Measurements from ENCODE around the gene MOCS2. TPM values are rescaled to one million over a fixed set of nuclear protein-coding genes. Genes with fewer than 3 reads are reported as not detected.

Gene MOCS2
- total and polyA plus RNA-seq, 9 of the 15 experiments (the other 6 are each of a cell fraction or from before 2014, with no cell fraction given): 33.0 to 74.5 (median 48.4) TPM

DNA sequence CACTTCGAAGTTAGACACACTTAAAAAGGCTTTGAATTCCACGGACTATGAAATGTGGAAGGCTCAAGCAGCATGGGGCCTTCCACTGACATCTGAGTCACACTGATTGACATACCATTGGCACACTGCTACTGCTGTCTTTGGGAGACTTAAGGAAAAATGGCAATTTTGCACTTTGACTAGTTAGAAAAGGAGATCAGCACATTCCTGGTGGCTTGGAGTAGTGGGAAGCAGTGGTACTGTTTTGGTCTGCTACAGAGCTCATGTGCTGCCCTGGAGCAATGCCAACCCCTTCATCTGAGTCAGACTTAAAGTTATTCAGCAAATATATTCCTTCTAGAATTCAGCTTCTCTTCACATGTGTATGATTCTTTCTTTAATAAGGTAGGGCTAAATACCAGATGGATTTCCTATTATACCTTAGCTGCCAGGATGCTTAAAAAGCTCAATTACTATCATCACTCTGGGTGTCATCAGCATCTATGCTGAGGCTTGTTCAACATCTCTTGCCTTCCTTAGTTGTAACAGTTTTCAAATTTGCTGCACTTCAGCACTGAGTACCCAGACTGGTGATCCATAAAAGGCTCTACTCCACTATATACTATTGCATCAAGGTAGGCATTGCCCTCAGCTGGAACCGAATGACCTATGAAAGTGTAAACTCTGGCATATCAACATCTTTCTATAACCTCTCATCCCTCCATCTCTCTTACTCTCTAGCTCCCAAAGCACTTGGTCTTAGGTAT lies 42.3 kb upstream of the MOCS2 start:
- DNase-seq (ENCODE audit: extremely low read depth in 1 of 4, low spot score in 3 of 4) (no peak), ATAC-seq (no peak), FAIRE-seq (no peak)
- Histone ChIP-seq H3K36me3 (ENCODE audit: control insufficient read depth, insufficient read depth, low read length) (no peaks in the 10 kb centered on the region), H3K4me2 (ENCODE audit: insufficient read depth, low read length) (no peak overlapping the region), H4K20me1 (replicated peaks; ENCODE audit: control insufficient read depth, insufficient read depth, low read length) (no peaks in the 10 kb centered on the region), H3K27me3 (ENCODE audit: control insufficient read depth in 2 of 2, insufficient read depth in 2 of 2, low read length in 2 of 2) (no peaks in the 10 kb centered on the region; a peak in 1 of 5 replicates), H3K9ac (ENCODE audit: insufficient read depth in 1 of 2, low read depth in 2 of 2, low read length in 2 of 2) (no peak overlapping the region), H3K79me2 (ENCODE audit: control insufficient read depth, insufficient read depth, low read length) (no peaks in the 10 kb centered on the region), H3K9me1 (ENCODE audit: control insufficient read depth, insufficient read depth, low read length) (no peaks in the 10 kb centered on the region), H3K9me3 (replicated peaks; ENCODE audit: control insufficient read depth, insufficient read depth, low read depth, low read length) (no peaks in the 10 kb centered on the region), H3K4me3 (no peak overlapping the region), H3K4me1 (replicated peaks in 1 of 2; ENCODE audit: control insufficient read depth in 2 of 2, insufficient read depth in 2 of 2, low read length in 2 of 2) (no peaks in the 10 kb centered on the region), H3K27ac (ENCODE audit: extremely low read depth, low read depth, low read length) (no peak overlapping the region), H2AFZ (ENCODE audit: low read depth, low read length) (no peak overlapping the region)
- 0% methylated on average over 3 of the region's 3 CpGs for WGBS (ENCODE audit: insufficient coverage, low coverage, missing lambda C conversion rate)
- intact Hi-C loops (cut with micrococcal nuclease) (no loop called here), in situ Hi-C loops (cut with MboI) (no loop called here)
- no TSS peak for BruUV-seq (replicated peaks)
- POLR2A ChIA-PET: interaction anchor here (0.7 kb wide), 1 partner anchor 44 kb away, joined by 3 read pairs; no protein-coding TSS in a partner anchor
- CTCF ChIA-PET (ENCODE audit: low intra/inter-chr PET ratio): no interaction called here
- TF ChIP-seq, protein P1, sequence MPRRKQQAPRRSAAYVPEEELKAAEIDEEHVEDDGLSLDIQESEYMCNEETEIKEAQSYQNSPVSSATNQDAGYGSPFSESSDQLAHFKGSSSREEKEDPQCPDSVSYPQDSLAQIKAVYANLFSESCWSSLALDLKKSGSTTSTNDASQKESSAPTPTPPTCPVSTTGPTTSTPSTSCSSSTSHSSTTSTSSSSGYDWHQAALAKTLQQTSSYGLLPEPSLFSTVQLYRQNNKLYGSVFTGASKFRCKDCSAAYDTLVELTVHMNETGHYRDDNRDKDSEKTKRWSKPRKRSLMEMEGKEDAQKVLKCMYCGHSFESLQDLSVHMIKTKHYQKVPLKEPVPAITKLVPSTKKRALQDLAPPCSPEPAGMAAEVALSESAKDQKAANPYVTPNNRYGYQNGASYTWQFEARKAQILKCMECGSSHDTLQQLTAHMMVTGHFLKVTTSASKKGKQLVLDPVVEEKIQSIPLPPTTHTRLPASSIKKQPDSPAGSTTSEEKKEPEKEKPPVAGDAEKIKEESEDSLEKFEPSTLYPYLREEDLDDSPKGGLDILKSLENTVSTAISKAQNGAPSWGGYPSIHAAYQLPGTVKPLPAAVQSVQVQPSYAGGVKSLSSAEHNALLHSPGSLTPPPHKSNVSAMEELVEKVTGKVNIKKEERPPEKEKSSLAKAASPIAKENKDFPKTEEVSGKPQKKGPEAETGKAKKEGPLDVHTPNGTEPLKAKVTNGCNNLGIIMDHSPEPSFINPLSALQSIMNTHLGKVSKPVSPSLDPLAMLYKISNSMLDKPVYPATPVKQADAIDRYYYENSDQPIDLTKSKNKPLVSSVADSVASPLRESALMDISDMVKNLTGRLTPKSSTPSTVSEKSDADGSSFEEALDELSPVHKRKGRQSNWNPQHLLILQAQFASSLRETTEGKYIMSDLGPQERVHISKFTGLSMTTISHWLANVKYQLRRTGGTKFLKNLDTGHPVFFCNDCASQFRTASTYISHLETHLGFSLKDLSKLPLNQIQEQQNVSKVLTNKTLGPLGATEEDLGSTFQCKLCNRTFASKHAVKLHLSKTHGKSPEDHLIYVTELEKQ (CRISPR knock-in tag; IDR thresholded peaks at IDR 0.05): no peak
- TF ChIP-seq ARID2 (IDR thresholded peaks at IDR 0.05) (no peak), ZNF707 (CRISPR knock-in tag; conservative IDR thresholded peaks at IDR 0.05) (no peak), MAZ (CRISPR knock-in tag; conservative IDR thresholded peaks at IDR 0.05 in 1 of 2, IDR thresholded peaks at IDR 0.05 in 1 of 2) (no peak), PHTF2 (CRISPR knock-in tag; IDR thresholded peaks at IDR 0.05) (no peak), ZNF23 (CRISPR knock-in tag; IDR thresholded peaks at IDR 0.05) (no peak), CC2D1A (IDR thresholded peaks at IDR 0.05) (no peak), PPARD (CRISPR knock-in tag; IDR thresholded peaks at IDR 0.05) (no peak), NBN (IDR thresholded peaks at IDR 0.05; ENCODE audit: low read depth) (no peak), ZNF561 (CRISPR knock-in tag; conservative IDR thresholded peaks at IDR 0.05) (no peak), HMG20B (CRISPR knock-in tag; IDR thresholded peaks at IDR 0.05) (no peak), CREM (IDR thresholded peaks at IDR 0.05; ENCODE audit: low read depth) (no peak), NR3C1 (CRISPR knock-in tag; IDR thresholded peaks at IDR 0.05) (no peak)
- TF ChIP-seq, protein P2, sequence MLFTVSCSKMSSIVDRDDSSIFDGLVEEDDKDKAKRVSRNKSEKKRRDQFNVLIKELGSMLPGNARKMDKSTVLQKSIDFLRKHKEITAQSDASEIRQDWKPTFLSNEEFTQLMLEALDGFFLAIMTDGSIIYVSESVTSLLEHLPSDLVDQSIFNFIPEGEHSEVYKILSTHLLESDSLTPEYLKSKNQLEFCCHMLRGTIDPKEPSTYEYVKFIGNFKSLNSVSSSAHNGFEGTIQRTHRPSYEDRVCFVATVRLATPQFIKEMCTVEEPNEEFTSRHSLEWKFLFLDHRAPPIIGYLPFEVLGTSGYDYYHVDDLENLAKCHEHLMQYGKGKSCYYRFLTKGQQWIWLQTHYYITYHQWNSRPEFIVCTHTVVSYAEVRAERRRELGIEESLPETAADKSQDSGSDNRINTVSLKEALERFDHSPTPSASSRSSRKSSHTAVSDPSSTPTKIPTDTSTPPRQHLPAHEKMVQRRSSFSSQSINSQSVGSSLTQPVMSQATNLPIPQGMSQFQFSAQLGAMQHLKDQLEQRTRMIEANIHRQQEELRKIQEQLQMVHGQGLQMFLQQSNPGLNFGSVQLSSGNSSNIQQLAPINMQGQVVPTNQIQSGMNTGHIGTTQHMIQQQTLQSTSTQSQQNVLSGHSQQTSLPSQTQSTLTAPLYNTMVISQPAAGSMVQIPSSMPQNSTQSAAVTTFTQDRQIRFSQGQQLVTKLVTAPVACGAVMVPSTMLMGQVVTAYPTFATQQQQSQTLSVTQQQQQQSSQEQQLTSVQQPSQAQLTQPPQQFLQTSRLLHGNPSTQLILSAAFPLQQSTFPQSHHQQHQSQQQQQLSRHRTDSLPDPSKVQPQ (CRISPR knock-in tag; IDR thresholded peaks at IDR 0.05; ENCODE audit: borderline replicate concordance): no peak

Measured in K562 (cell line).